CD4-positive, CD25-positive, alpha-beta regulatory T cell (primary cell): ENCODE measurements around the gene CLEC2B. TPM values are rescaled to one million over a fixed set of nuclear protein-coding genes. Genes with fewer than 3 reads are reported as not detected.
A peak's percentile ranks its signal among the peaks of the same experiment; 100 is the strongest.

Experiments used
- ATAC-seq, 2 donors: fragments of 150-1000 bp; cut with Tn5 transposase; one replicate each; pipeline ENCODE4 v1.10.0; 2021; ENCODE audit warnings: low read depth in 2 of 2, moderate number of reproducible peaks in 2 of 2, moderate library complexity in 1 of 2
- DNase-seq, 3 donors: peaks; one replicate each; pipeline versions ENCODE4 v3.0.0 to v3.0.0-alpha.2; 2012 to 2022; ENCODE audit warnings: mixed read lengths in 1 of 3
- H3K27ac ChIP-seq: one replicate; pipeline ENCODE4 v1.7.0; 2013; ENCODE audit warnings: mild to moderate bottlenecking, low read length; ENCODE audit not compliant: insufficient read depth, poor library complexity, severe bottlenecking
- H3K27me3 ChIP-seq: one replicate; pipeline ENCODE4 v1.7.0; 2013; ENCODE audit warnings: low read length; ENCODE audit not compliant: control insufficient read depth, insufficient read depth
- H3K36me3 ChIP-seq: one replicate; pipeline ENCODE4 v1.7.0; 2013; ENCODE audit warnings: mild to moderate bottlenecking, low read length, moderate library complexity; ENCODE audit not compliant: control insufficient read depth, insufficient read depth
- H3K4me1 ChIP-seq: 2 replicates; pipeline ENCODE4 v1.7.0; 2013; ENCODE audit warnings: mild to moderate bottlenecking, low read length; ENCODE audit not compliant: insufficient read depth, control insufficient read depth, poor library complexity, severe bottlenecking
- H3K4me3 ChIP-seq: one replicate; pipeline ENCODE4 v1.7.0; 2013; ENCODE audit warnings: low read depth, mild to moderate bottlenecking, low read length, moderate library complexity
- H3K9me3 ChIP-seq, 2 experiments: 1 replicate in 1 of 2; 2 replicates in 1 of 2; pipeline ENCODE4 v1.7.0; 2013; ENCODE audit warnings: low read length in 2 of 2, mild to moderate bottlenecking in 1 of 2, moderate library complexity in 1 of 2; ENCODE audit not compliant: control insufficient read depth in 2 of 2
- H3K27ac Mint-ChIP-seq, 3 donors: one replicate each; pipeline ENCODE4 v1.8.0; 2020 to 2022; ENCODE audit warnings: mild to moderate bottlenecking in 3 of 3, mixed read lengths in 3 of 3, moderate library complexity in 2 of 3
- H3K27me3 Mint-ChIP-seq: one replicate; pipeline ENCODE4 v1.8.0; 2022; ENCODE audit warnings: mild to moderate bottlenecking, mixed read lengths
- H3K36me3 Mint-ChIP-seq: one replicate; pipeline ENCODE4 v1.8.0; 2020; ENCODE audit warnings: mixed read lengths
- H3K4me1 Mint-ChIP-seq, 4 donors: one replicate each; pipeline ENCODE4 v1.8.0; 2020 to 2022; ENCODE audit warnings: mixed read lengths in 4 of 4, mild to moderate bottlenecking in 1 of 4
- H3K4me3 Mint-ChIP-seq, 4 donors: one replicate each; pipeline ENCODE4 v1.8.0; 2020 to 2022; ENCODE audit warnings: mild to moderate bottlenecking in 4 of 4, mixed read lengths in 4 of 4, moderate library complexity in 3 of 4
- H3K9me3 Mint-ChIP-seq, 7 donors: one replicate each; pipeline ENCODE4 v1.8.0; 2020 to 2022; ENCODE audit warnings: mixed read lengths in 7 of 7, mild to moderate bottlenecking in 3 of 7, moderate library complexity in 2 of 7
- polyA plus RNA-seq, 4 donors: library from polyadenylated mRNA; unstranded; fragments of 300-500 nt; fragmentation: Illumina TruSeq; gene quantifications; one replicate each; pipeline ENCODE4 v1.2.3, GENCODE V29; 2021
- total RNA-seq: library from RNA; stranded (reverse); gene quantifications from one replicate; pipeline ENCODE4 v1.2.3, GENCODE V29; 2022

CLEC2B gene
- total and polyA plus RNA-seq, 5 donors from 2014 or later: 32.8 to 90.8 (median 52.7) TPM

GRCh38 chr12:9868311-9868801 lies 798 bp downstream of the CLEC2B start:
- peaks cover 4% of the 10 kb centered on the region for H3K27me3 Mint-ChIP-seq
- Histone ChIP-seq H3K4me1 (peaks cover 24% of the 10 kb centered on the region), H3K27me3 (no peaks in the 10 kb centered on the region), H3K27ac (peak overlapping the region; percentile 92), H3K4me3 (peak overlapping the region; percentile 98), H3K36me3 (no peaks in the 10 kb centered on the region), H3K9me3 (peaks cover 6 to 9% of the 10 kb centered on the region in 2 experiments)
- H3K4me1 Mint-ChIP-seq: peaks cover 34 to 50% (median 42%) of the 10 kb centered on the region in 4 donors
- H3K4me3 Mint-ChIP-seq: peak overlapping the region; percentile 91 to 96 (median 94)
- peaks cover 0 to 13% (median 1%) of the 10 kb centered on the region in 7 donors for H3K9me3 Mint-ChIP-seq
- peak in 1 of 3 donors; percentile 51 for DNase-seq
- H3K27ac Mint-ChIP-seq: peak overlapping the region; percentile 86 to 99 (median 90)
- peaks cover 10% of the 10 kb centered on the region for H3K36me3 Mint-ChIP-seq
- no peak for ATAC-seq

- Histone ChIP-seq H3K27ac (peak overlapping the region; percentile 92), H3K9me3 (peaks cover 6 to 11% of the 10 kb centered on the region in 2 experiments), H3K36me3 (peaks cover 3% of the 10 kb centered on the region), H3K4me1 (peaks cover 24% of the 10 kb centered on the region), H3K4me3 (peak overlapping the region; percentile 98), H3K27me3 (no peaks in the 10 kb centered on the region)
- Mint-ChIP-seq H3K36me3 (peaks cover 17% of the 10 kb centered on the region), H3K9me3 (peaks cover 0 to 17% (median 6%) of the 10 kb centered on the region in 7 donors), H3K27ac (peak overlapping the region; percentile 67 to 84 (median 80)), H3K27me3 (peaks cover 4% of the 10 kb centered on the region), H3K4me3 (peak overlapping the region; percentile 87 to 96 (median 92)), H3K4me1 (peaks cover 43 to 56% (median 49%) of the 10 kb centered on the region in 4 donors)
- peak in 1 of 3 donors; percentile 37 for DNase-seq
- ATAC-seq: no peak
Observed at GRCh38 chr12:9867531-9867930, 1.6 kb downstream of the CLEC2B start.

GRCh38 chr12:9866860-9867269 lies 2.3 kb downstream of the CLEC2B start:
- peaks cover 20% of the 10 kb centered on the region for H3K36me3 Mint-ChIP-seq
- peak overlapping the region; percentile 87 to 96 (median 92) for H3K4me3 Mint-ChIP-seq
- Histone ChIP-seq H3K27me3 (no peaks in the 10 kb centered on the region), H3K27ac (peak overlapping the region; percentile 92), H3K9me3 (peaks cover 6 to 11% of the 10 kb centered on the region in 2 experiments), H3K36me3 (peaks cover 5% of the 10 kb centered on the region), H3K4me1 (peaks cover 24% of the 10 kb centered on the region), H3K4me3 (peak overlapping the region; percentile 98)
- peak in 1 of 3 donors; percentile 24 for DNase-seq
- H3K27ac Mint-ChIP-seq: peak overlapping the region; percentile 45 to 91 (median 84)
- H3K4me1 Mint-ChIP-seq: peaks cover 47 to 57% (median 54%) of the 10 kb centered on the region in 4 donors
- peaks cover 0 to 17% (median 9%) of the 10 kb centered on the region in 7 donors for H3K9me3 Mint-ChIP-seq
- H3K27me3 Mint-ChIP-seq: peaks cover 4% of the 10 kb centered on the region
- no peak for ATAC-seq

GRCh38 chr12:9864913-9865675 lies 4.1 kb downstream of the CLEC2B start:
- Mint-ChIP-seq H3K27me3 (peaks cover 4% of the 10 kb centered on the region), H3K27ac (peak overlapping the region; percentile 73 to 83 (median 75)), H3K4me1 (peaks cover 53 to 59% (median 56%) of the 10 kb centered on the region in 4 donors), H3K36me3 (peaks cover 24% of the 10 kb centered on the region), H3K9me3 (peaks cover 0 to 17% (median 9%) of the 10 kb centered on the region in 7 donors), H3K4me3 (peak overlapping the region; percentile 85 to 96 (median 87))
- H3K36me3 ChIP-seq: peaks cover 5% of the 10 kb centered on the region
- H3K9me3 ChIP-seq: peaks cover 6 to 11% of the 10 kb centered on the region in 2 experiments
- no peaks in the 10 kb centered on the region for H3K27me3 ChIP-seq
- H3K4me1 ChIP-seq: peaks cover 20% of the 10 kb centered on the region
- H3K4me3 ChIP-seq: peak overlapping the region; percentile 98
- peak in 1 of 3 donors; percentile 27 for DNase-seq
- H3K27ac ChIP-seq: peak overlapping the region; percentile 49
- no peak for ATAC-seq

GRCh38 chr12:9858135-9858534 lies 11.0 kb downstream of the CLEC2B start:
- no peak for ATAC-seq

GRCh38 chr12:9856894-9857293 lies 12.3 kb downstream of the CLEC2B start:
- H3K27ac Mint-ChIP-seq: peak overlapping the region in 1 of 3 donors; percentile 29
- H3K4me1 Mint-ChIP-seq: peaks cover 32 to 48% (median 42%) of the 10 kb centered on the region in 4 donors
- Histone ChIP-seq H3K27ac (no peak overlapping the region), H3K36me3 (peaks cover 53% of the 10 kb centered on the region), H3K9me3 (no peaks in the 10 kb centered on the region), H3K27me3 (no peaks in the 10 kb centered on the region), H3K4me3 (no peak overlapping the region), H3K4me1 (no peaks in the 10 kb centered on the region)
- DNase-seq (no peak), ATAC-seq (no peak)
- no peaks in the 10 kb centered on the region for H3K9me3 Mint-ChIP-seq
- peaks cover 59% of the 10 kb centered on the region for H3K36me3 Mint-ChIP-seq
- H3K27me3 Mint-ChIP-seq: no peaks in the 10 kb centered on the region
- no peak overlapping the region for H3K4me3 Mint-ChIP-seq

More at GRCh38 chr12:9858135-9858534, 11.0 kb downstream of the CLEC2B start:
- H3K36me3 ChIP-seq: peaks cover 48% of the 10 kb centered on the region
- no peaks in the 10 kb centered on the region for H3K27me3 ChIP-seq
- H3K4me3 ChIP-seq: no peak overlapping the region
- H3K27ac Mint-ChIP-seq: no peak overlapping the region
- peaks cover 0 to 6% (median 1%) of the 10 kb centered on the region in 7 donors for H3K9me3 Mint-ChIP-seq
- no peaks in the 10 kb centered on the region for H3K9me3 ChIP-seq
- peaks cover 37 to 56% (median 50%) of the 10 kb centered on the region in 4 donors for H3K4me1 Mint-ChIP-seq
- H3K4me1 ChIP-seq: no peaks in the 10 kb centered on the region
- peaks cover 54% of the 10 kb centered on the region for H3K36me3 Mint-ChIP-seq
- H3K27ac ChIP-seq: no peak overlapping the region
- DNase-seq: no peak
- no peaks in the 10 kb centered on the region for H3K27me3 Mint-ChIP-seq
- peak overlapping the region in 1 of 4 donors; percentile 23 for H3K4me3 Mint-ChIP-seq

- ATAC-seq (no peak), DNase-seq (no peak)
- H3K27ac ChIP-seq: no peak overlapping the region
- H3K9me3 ChIP-seq: no peaks in the 10 kb centered on the region
- no peak overlapping the region for H3K27ac Mint-ChIP-seq
- H3K4me1 Mint-ChIP-seq: peaks cover 30 to 44% (median 39%) of the 10 kb centered on the region in 4 donors
- no peaks in the 10 kb centered on the region for H3K27me3 Mint-ChIP-seq
- H3K36me3 ChIP-seq: peaks cover 53% of the 10 kb centered on the region
- H3K4me3 Mint-ChIP-seq: no peak overlapping the region
- H3K9me3 Mint-ChIP-seq: no peaks in the 10 kb centered on the region
- no peak overlapping the region for H3K4me3 ChIP-seq
- H3K36me3 Mint-ChIP-seq: peaks cover 63% of the 10 kb centered on the region
- no peaks in the 10 kb centered on the region for H3K27me3 ChIP-seq
- H3K4me1 ChIP-seq: no peaks in the 10 kb centered on the region
Observed at GRCh38 chr12:9856151-9856550, 13.0 kb downstream of the CLEC2B start.
